OCI-LY7 (cell line): ENCODE data around the gene DUOX1.

Experiments
- CTCF ChIP-seq: fragments of 200-600 bp; sonication (generic); conservative IDR thresholded peaks from 2 replicates; pipeline ENCODE4 v1.5.1; 2014; ENCODE audit warnings: mild to moderate bottlenecking, antibody characterized with exemption, low read length, moderate library complexity, mixed read lengths
- EZH2phosphoT487 ChIP-seq: fragments of 200-600 bp; sonication (generic); IDR thresholded peaks from 2 replicates; pipeline ENCODE4 v1.6.1; 2018; ENCODE audit warnings: low read depth, borderline replicate concordance, mild to moderate bottlenecking, mixed run types, antibody characterized with exemption, low read length, moderate library complexity, mixed read lengths

GRCh38 chr15:45089712-45090373 is 40.0 kb upstream of the DUOX1 start:
- TF ChIP-seq CTCF (no peak), EZH2phosphoT487 (no peak)
